Nephron progenitor cell (in vitro differentiated cells): ENCODE data around the gene RSU1.

Experiments used
- DNase-seq: peaks from one replicate; pipeline ENCODE4 v3.0.0; 2021
- H3K27ac Mint-ChIP-seq: 2 replicates; pipeline ENCODE4 v1.8.0; 2021; ENCODE audit warnings: mild to moderate bottlenecking, moderate library complexity, mixed read lengths
- H3K27me3 Mint-ChIP-seq: 2 replicates; pipeline ENCODE4 v1.8.0; 2021; ENCODE audit warnings: mild to moderate bottlenecking, low read depth, mixed read lengths; ENCODE audit not compliant: poor library complexity
- H3K36me3 Mint-ChIP-seq: 2 replicates; pipeline ENCODE4 v1.8.0; 2021; ENCODE audit warnings: low read depth, mixed read lengths
- H3K4me1 Mint-ChIP-seq: 2 replicates; pipeline ENCODE4 v1.8.0; 2021; ENCODE audit warnings: mixed read lengths
- H3K4me3 Mint-ChIP-seq: 2 replicates; pipeline ENCODE4 v1.8.0; 2021; ENCODE audit warnings: mild to moderate bottlenecking, moderate library complexity, mixed read lengths
- H3K9me3 Mint-ChIP-seq: 2 replicates; pipeline ENCODE4 v1.8.0; 2021; ENCODE audit warnings: mild to moderate bottlenecking, moderate library complexity, mixed read lengths
- CTCF ChIP-seq: fragments of 200-600 bp; sonication (generic); IDR thresholded peaks from 2 replicates; pipeline ENCODE4 v1.5.0; 2021; ENCODE audit warnings: antibody characterized with exemption

Gene RSU1

DNA sequence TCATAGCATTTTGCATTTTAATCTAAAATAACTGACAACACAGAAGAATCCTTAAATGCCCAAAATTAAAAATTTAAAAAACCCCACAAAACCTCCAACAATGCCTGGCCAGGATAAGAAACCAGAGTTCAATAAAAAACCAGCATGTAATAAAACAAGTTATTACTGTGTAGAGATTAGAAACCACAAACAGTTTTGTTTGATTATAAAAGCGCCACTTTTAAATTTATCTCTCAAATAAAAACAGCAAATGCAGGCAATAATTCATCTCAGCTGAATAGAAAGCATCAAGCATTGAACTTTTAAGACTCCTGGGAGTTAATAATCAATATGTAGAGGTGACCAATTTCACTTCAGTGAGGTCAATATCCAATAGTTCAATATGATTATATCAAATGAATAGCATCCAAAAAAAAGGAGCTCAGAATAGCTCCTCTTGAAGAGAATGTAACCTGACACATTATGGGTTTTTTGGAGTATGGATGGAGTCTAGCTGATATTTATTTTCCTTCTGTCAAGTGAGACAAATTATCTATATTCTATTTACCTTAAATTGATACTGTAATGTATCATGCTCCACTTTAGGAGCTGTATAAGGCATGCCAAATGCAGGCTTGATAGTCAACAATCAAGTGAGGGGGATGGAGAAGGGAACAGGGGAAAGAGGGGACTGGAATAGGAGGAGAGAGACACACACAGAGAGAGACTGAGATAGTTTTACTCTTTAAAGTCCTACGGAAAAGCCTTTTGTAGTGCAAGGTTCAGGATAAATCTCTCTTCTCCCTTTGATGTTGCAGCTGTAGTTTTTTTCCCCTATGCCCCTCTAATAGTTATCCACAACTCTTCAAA lies 130.9 kb downstream of the RSU1 start:
- Mint-ChIP-seq H3K27ac (peak overlapping the region; percentile 29), H3K9me3 (no peaks in the 10 kb centered on the region), H3K4me1 (peaks cover 24% of the 10 kb centered on the region), H3K27me3 (no peaks in the 10 kb centered on the region), H3K4me3 (no peak overlapping the region), H3K36me3 (peaks cover 7% of the 10 kb centered on the region)
- TF ChIP-seq CTCF: no peak
- no peak for DNase-seq

GRCh38 chr10:16685551-16685950 lies 131.7 kb downstream of the RSU1 start:
- no peak overlapping the region for H3K4me3 Mint-ChIP-seq
- DNase-seq: no peak

GRCh38 chr10:16681521-16681920 lies 135.7 kb downstream of the RSU1 start:
- Mint-ChIP-seq H3K27ac (no peak overlapping the region), H3K4me1 (peaks cover 4% of the 10 kb centered on the region), H3K9me3 (no peaks in the 10 kb centered on the region), H3K27me3 (no peaks in the 10 kb centered on the region), H3K4me3 (no peak overlapping the region), H3K36me3 (peaks cover 18% of the 10 kb centered on the region)
- DNase-seq: no peak
- TF ChIP-seq CTCF: no peak

More at GRCh38 chr10:16685551-16685950, 131.7 kb downstream of the RSU1 start:
- H3K27me3 Mint-ChIP-seq: no peaks in the 10 kb centered on the region
- H3K27ac Mint-ChIP-seq: no peak overlapping the region
- H3K9me3 Mint-ChIP-seq: no peaks in the 10 kb centered on the region
- peaks cover 21% of the 10 kb centered on the region for H3K4me1 Mint-ChIP-seq
- H3K36me3 Mint-ChIP-seq: peaks cover 7% of the 10 kb centered on the region
- no peak for TF ChIP-seq CTCF

DNA sequence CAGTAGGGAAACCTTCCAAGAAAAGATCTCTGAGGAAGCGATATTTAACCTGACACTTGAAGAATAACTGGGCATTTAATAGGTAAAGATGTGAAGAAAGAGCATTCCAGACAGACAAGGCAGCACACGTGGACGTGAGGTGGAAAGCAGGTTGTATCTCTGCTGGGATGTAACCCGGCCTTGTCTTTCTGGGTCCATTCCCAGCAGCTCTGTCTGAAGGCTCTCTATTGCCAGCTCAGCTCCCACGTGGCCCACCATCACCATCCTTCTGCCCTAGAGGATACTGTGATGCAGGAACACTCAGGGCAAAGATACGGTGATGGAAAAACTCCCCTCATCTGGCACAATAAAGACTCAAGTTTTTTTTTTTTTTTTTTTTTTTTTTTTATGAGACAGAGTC lies 137.7 kb downstream of the RSU1 start:
- Mint-ChIP-seq H3K4me3 (no peak overlapping the region), H3K27me3 (no peaks in the 10 kb centered on the region), H3K27ac (no peak overlapping the region), H3K9me3 (peaks cover 5% of the 10 kb centered on the region), H3K36me3 (peaks cover 30% of the 10 kb centered on the region), H3K4me1 (peaks cover 1% of the 10 kb centered on the region)
- DNase-seq: no peak
- TF ChIP-seq CTCF: no peak

GRCh38 chr10:16675334-16675733 lies 141.9 kb downstream of the RSU1 start:
- DNase-seq: no peak
- H3K4me3 Mint-ChIP-seq: no peak overlapping the region
- H3K9me3 Mint-ChIP-seq: peaks cover 5% of the 10 kb centered on the region
- TF ChIP-seq CTCF: no peak
- H3K4me1 Mint-ChIP-seq: peaks cover 14% of the 10 kb centered on the region
- peaks cover 3% of the 10 kb centered on the region for H3K27me3 Mint-ChIP-seq
- peaks cover 26% of the 10 kb centered on the region for H3K36me3 Mint-ChIP-seq
- H3K27ac Mint-ChIP-seq: no peak overlapping the region
